Activated T-cell treated with anti-CD3 and anti-CD28 coated beads, Interleukin-2, amount 50 U/mL, for 72 hours (primary cell): ENCODE results near the gene QTRT2. TPM values are rescaled to one million over a fixed set of nuclear protein-coding genes. Genes with fewer than 3 reads are reported as not detected.

Experiments
- ATAC-seq, 2 donors: fragments of 150-1000 bp; cut with Tn5 transposase; replicated peaks in 1 of 2; 2 replicates each; pipeline ENCODE4 v1.10.0; 2021; ENCODE audit warnings: moderate library complexity in 2 of 2, mild to moderate bottlenecking in 1 of 2
- DNase-seq, 2 donors: peaks; one replicate each; pipeline ENCODE4 v3.0.0; 2021 to 2022; ENCODE audit warnings: mixed read lengths in 1 of 2
- H3K27ac Mint-ChIP-seq: one replicate; pipeline ENCODE4 v1.8.0; 2022; ENCODE audit warnings: mild to moderate bottlenecking, moderate library complexity, mixed read lengths
- H3K27me3 Mint-ChIP-seq: one replicate; pipeline ENCODE4 v1.8.0; 2022; ENCODE audit warnings: low read depth, mixed read lengths
- H3K36me3 Mint-ChIP-seq, 2 donors: one replicate each; pipeline ENCODE4 v1.8.0; 2022; ENCODE audit warnings: mixed read lengths in 2 of 2, mild to moderate bottlenecking in 1 of 2; ENCODE audit not compliant: insufficient read depth in 2 of 2
- H3K4me1 Mint-ChIP-seq: one replicate; pipeline ENCODE4 v1.8.0; 2022; ENCODE audit warnings: low read depth, mixed read lengths
- H3K4me3 Mint-ChIP-seq, 2 donors: one replicate each; pipeline ENCODE4 v1.8.0; 2022; ENCODE audit warnings: mild to moderate bottlenecking in 2 of 2, mixed read lengths in 2 of 2, moderate library complexity in 2 of 2
- H3K9me3 Mint-ChIP-seq, 2 donors: one replicate each; pipeline ENCODE4 v1.8.0; 2022; ENCODE audit warnings: mixed read lengths in 2 of 2
- total RNA-seq, 2 donors: library from RNA; stranded (reverse); gene quantifications; one replicate each; pipeline ENCODE4 v1.2.3, GENCODE V29; 2022

Gene QTRT2
- total RNA-seq, 2 donors from 2014 or later, result 23.8 to 27.5 TPM

GRCh38 chr3:114086356-114086755, 29.8 kb downstream of the QTRT2 start:
- Mint-ChIP-seq H3K27ac (no peak overlapping the region), H3K27me3 (no peaks in the 10 kb centered on the region), H3K4me1 (no peaks in the 10 kb centered on the region), H3K36me3 (peaks cover 6 to 29% of the 10 kb centered on the region in 2 donors), H3K4me3 (no peak overlapping the region), H3K9me3 (no peaks in the 10 kb centered on the region)
- no peak for ATAC-seq
- DNase-seq, result no peak

GRCh38 chr3:114089675-114090074, 33.1 kb downstream of the QTRT2 start:
- no peak for DNase-seq
- H3K27me3 Mint-ChIP-seq, result peaks cover 24% of the 10 kb centered on the region
- no peak for ATAC-seq
- H3K4me1 Mint-ChIP-seq, result peaks cover 6% of the 10 kb centered on the region
- H3K9me3 Mint-ChIP-seq, result no peaks in the 10 kb centered on the region
- H3K36me3 Mint-ChIP-seq, result peaks cover 4 to 20% of the 10 kb centered on the region in 2 donors
- H3K4me3 Mint-ChIP-seq, result no peak overlapping the region
- no peak overlapping the region for H3K27ac Mint-ChIP-seq

- peaks cover 24% of the 10 kb centered on the region for H3K27me3 Mint-ChIP-seq
- H3K4me3 Mint-ChIP-seq, result no peak overlapping the region
- DNase-seq (no peak), ATAC-seq (no peak)
- no peak overlapping the region for H3K27ac Mint-ChIP-seq
- peaks cover 2% of the 10 kb centered on the region in 2 donors for H3K36me3 Mint-ChIP-seq
- H3K9me3 Mint-ChIP-seq, result no peaks in the 10 kb centered on the region
- H3K4me1 Mint-ChIP-seq, result peaks cover 6% of the 10 kb centered on the region
Measured at GRCh38 chr3:114092151-114093015, 35.8 kb downstream of the QTRT2 start.

- DNase-seq (no peak), ATAC-seq (no peak)
- Mint-ChIP-seq H3K27ac (no peak overlapping the region), H3K27me3 (peaks cover 24% of the 10 kb centered on the region), H3K4me3 (no peak overlapping the region), H3K4me1 (peaks cover 6% of the 10 kb centered on the region), H3K36me3 (no peaks in the 10 kb centered on the region), H3K9me3 (no peaks in the 10 kb centered on the region)
Measured at GRCh38 chr3:114093016-114093380, 36.5 kb downstream of the QTRT2 start.

- no peaks in the 10 kb centered on the region for H3K9me3 Mint-ChIP-seq
- H3K27ac Mint-ChIP-seq, result no peak overlapping the region
- peaks cover 6% of the 10 kb centered on the region for H3K4me1 Mint-ChIP-seq
- H3K36me3 Mint-ChIP-seq, result no peaks in the 10 kb centered on the region
- peaks cover 24% of the 10 kb centered on the region for H3K27me3 Mint-ChIP-seq
- DNase-seq, result no peak
- ATAC-seq, result no peak
- H3K4me3 Mint-ChIP-seq, result no peak overlapping the region
Measured at GRCh38 chr3:114093596-114093995, 37.1 kb downstream of the QTRT2 start.

- Mint-ChIP-seq H3K27ac (no peak overlapping the region), H3K36me3 (no peaks in the 10 kb centered on the region), H3K4me1 (peaks cover 6% of the 10 kb centered on the region), H3K4me3 (no peak overlapping the region), H3K27me3 (peaks cover 27% of the 10 kb centered on the region), H3K9me3 (no peaks in the 10 kb centered on the region)
- ATAC-seq (no peak), DNase-seq (no peak)
Measured at GRCh38 chr3:114095796-114096195, 39.3 kb downstream of the QTRT2 start.

- Mint-ChIP-seq H3K27me3 (peaks cover 15% of the 10 kb centered on the region), H3K4me3 (no peak overlapping the region), H3K4me1 (no peaks in the 10 kb centered on the region), H3K9me3 (no peaks in the 10 kb centered on the region), H3K36me3 (no peaks in the 10 kb centered on the region), H3K27ac (no peak overlapping the region)
- ATAC-seq (no peak), DNase-seq (no peak)
Measured at GRCh38 chr3:114101101-114101500, 44.6 kb downstream of the QTRT2 start.

- Mint-ChIP-seq H3K27ac (no peak overlapping the region), H3K4me1 (no peaks in the 10 kb centered on the region), H3K9me3 (no peaks in the 10 kb centered on the region), H3K27me3 (peaks cover 15% of the 10 kb centered on the region), H3K36me3 (no peaks in the 10 kb centered on the region), H3K4me3 (no peak overlapping the region)
- ATAC-seq, result no peak
- no peak for DNase-seq
Measured at GRCh38 chr3:114103181-114103580, 46.6 kb downstream of the QTRT2 start.

- DNase-seq (no peak), ATAC-seq (no peak)
- Mint-ChIP-seq H3K36me3 (no peaks in the 10 kb centered on the region), H3K4me1 (no peaks in the 10 kb centered on the region), H3K27ac (no peak overlapping the region), H3K9me3 (no peaks in the 10 kb centered on the region), H3K4me3 (no peak overlapping the region), H3K27me3 (peaks cover 15% of the 10 kb centered on the region)
Measured at GRCh38 chr3:114103858-114104257, 47.3 kb downstream of the QTRT2 start.

GRCh38 chr3:114104414-114104813, 47.9 kb downstream of the QTRT2 start:
- H3K27ac Mint-ChIP-seq, result no peak overlapping the region
- no peak overlapping the region for H3K4me3 Mint-ChIP-seq

GRCh38 chr3:114108137-114108536, 51.6 kb downstream of the QTRT2 start:
- DNase-seq (no peak), ATAC-seq (no peak)
- H3K4me1 Mint-ChIP-seq, result no peaks in the 10 kb centered on the region
- H3K9me3 Mint-ChIP-seq, result no peaks in the 10 kb centered on the region
- no peaks in the 10 kb centered on the region for H3K36me3 Mint-ChIP-seq
- no peak overlapping the region for H3K27ac Mint-ChIP-seq
- peaks cover 38% of the 10 kb centered on the region for H3K27me3 Mint-ChIP-seq
- no peak overlapping the region for H3K4me3 Mint-ChIP-seq

More at GRCh38 chr3:114104414-114104813, 47.9 kb downstream of the QTRT2 start:
- Mint-ChIP-seq H3K9me3 (no peaks in the 10 kb centered on the region), H3K4me1 (no peaks in the 10 kb centered on the region), H3K27me3 (peaks cover 18% of the 10 kb centered on the region), H3K36me3 (no peaks in the 10 kb centered on the region)
- no peak for DNase-seq
- no peak for ATAC-seq

GRCh38 chr3:114110439-114110838, 53.9 kb downstream of the QTRT2 start:
- Mint-ChIP-seq H3K27ac (no peak overlapping the region), H3K27me3 (peaks cover 37% of the 10 kb centered on the region), H3K4me1 (no peaks in the 10 kb centered on the region), H3K4me3 (no peak overlapping the region), H3K36me3 (no peaks in the 10 kb centered on the region), H3K9me3 (no peaks in the 10 kb centered on the region)
- ATAC-seq, result no peak
- no peak for DNase-seq

- H3K4me3 Mint-ChIP-seq, result no peak overlapping the region
- no peaks in the 10 kb centered on the region for H3K36me3 Mint-ChIP-seq
- H3K27me3 Mint-ChIP-seq, result peaks cover 33% of the 10 kb centered on the region
- DNase-seq (no peak), ATAC-seq (no peak)
- no peaks in the 10 kb centered on the region for H3K4me1 Mint-ChIP-seq
- no peak overlapping the region for H3K27ac Mint-ChIP-seq
- no peaks in the 10 kb centered on the region for H3K9me3 Mint-ChIP-seq
Measured at GRCh38 chr3:114111060-114111770, 54.7 kb downstream of the QTRT2 start.
